HCT116 (cell line): ENCODE data around the gene OGA. TPM values are rescaled to one million over a fixed set of nuclear protein-coding genes. Genes with fewer than 3 reads are reported as not detected.

Experiments used
- ATAC-seq: fragments of 200-7000 bp; cut with Tn5 transposase; 2 replicates; pipeline ENCODE4 v1.9.1; 2020; ENCODE audit warnings: mild to moderate bottlenecking, moderate library complexity
- BruUV-seq: library from RNA; stranded (reverse); fragments of 400-500 nt; replicated peaks from 2 replicates; lab custom pipeline; 2021; lab: Mats Ljungman, UMichigan
- CTCF ChIA-PET: fragments of 300-600 bp; sonication (Branson Sonifier 250); formaldehyde crosslinking; loops from one replicate; lab custom pipeline; 2021; ENCODE audit warnings: antibody characterized with exemption; lab: Charles Lee
- POLR2A ChIA-PET: fragments of 300-600, 350-600 bp; sonication (Branson Sonifier 250); formaldehyde crosslinking; loops from one replicate; lab custom pipeline; 2021; ENCODE audit warnings: antibody characterized with exemption; lab: Charles Lee
- RAD21 ChIA-PET, 2 experiments: fragments of 300-600 bp; sonication (Branson Sonifier 250); formaldehyde crosslinking; loops; one replicate each; lab custom pipeline; 2023; ENCODE audit warnings: low total read pairs in 2 of 2; ENCODE audit not compliant: uncharacterized antibody in 2 of 2, unreplicated experiment in 2 of 2, low non-redundant PET in 1 of 2; lab: Charles Lee
- DNase-seq: peaks from one replicate; pipeline ENCODE4 v3.0.0-alpha.2; 2010; ENCODE audit warnings: low read depth, low spot score
- H2AFZ ChIP-seq: fragments of 200-600 bp; shearing (Covaris generic), sonication (generic); 2 replicates; pipeline ENCODE4 v1.6.1; 2017; ENCODE audit warnings: low read depth, mixed run types, mixed read lengths, antibody characterized with exemption, low read length; ENCODE audit not compliant: poor library complexity, severe bottlenecking
- H3K27ac ChIP-seq: 2 replicates; pipeline ENCODE4 v1.5.1; 2012; ENCODE audit warnings: low read depth, low read length
- H3K27me3 ChIP-seq: fragments of 200-600 bp; sonication (generic); 2 replicates; pipeline ENCODE4 v1.6.1; 2016; ENCODE audit warnings: mixed run types, low read length, mixed read lengths; ENCODE audit not compliant: insufficient read depth
- H3K36me3 ChIP-seq, 2 experiments: fragments of 200-500 bp in 1 of 2; fragments of 200-600 bp in 1 of 2; sonication (Bioruptor generic) in 1 of 2; sonication (generic) in 1 of 2; 2 replicates each; pipeline versions ENCODE4 v1.5.1 to v1.6.1; 2014 to 2016; ENCODE audit warnings: low read length in 2 of 2, inconsistent platforms in 1 of 2, mixed read lengths in 1 of 2, mixed run types in 1 of 2; ENCODE audit not compliant: insufficient read depth in 2 of 2, control insufficient read depth in 1 of 2
- H3K4me1 ChIP-seq, 2 experiments: fragments of 200-600 bp in 1 of 2; sonication (generic) in 1 of 2; 2 replicates each; pipeline versions ENCODE4 v1.5.1 to v1.6.1; 2012 to 2017; ENCODE audit warnings: low read length in 2 of 2, inconsistent platforms in 1 of 2, mild to moderate bottlenecking in 1 of 2, mixed read lengths in 1 of 2, mixed run types in 1 of 2, moderate library complexity in 1 of 2; ENCODE audit not compliant: insufficient read depth in 2 of 2, control insufficient read depth in 1 of 2
- H3K4me2 ChIP-seq: fragments of 200-600 bp; sonication (generic); 2 replicates; pipeline ENCODE4 v1.6.1; 2017; ENCODE audit warnings: mixed run types, low read length, mixed read lengths
- H3K4me3 ChIP-seq, 2 experiments: fragments of 200-600 bp in 1 of 2; sonication (generic) in 1 of 2; replicated peaks in 1 of 2; 2 replicates each; pipeline ENCODE4 v1.5.1; 2011 to 2016; ENCODE audit warnings: low read length in 2 of 2, control low read depth in 1 of 2, low read depth in 1 of 2, mild to moderate bottlenecking in 1 of 2, mixed read lengths in 1 of 2, mixed run types in 1 of 2
- H3K79me2 ChIP-seq: fragments of 200-600 bp; sonication (generic); 2 replicates; pipeline ENCODE4 v1.6.1; 2017; ENCODE audit warnings: mild to moderate bottlenecking, mixed run types, low read length, moderate library complexity, mixed read lengths; ENCODE audit not compliant: insufficient read depth
- H3K9ac ChIP-seq: fragments of 200-600 bp; sonication (generic); 2 replicates; pipeline ENCODE4 v1.6.1; 2016; ENCODE audit warnings: low read length, mixed read lengths
- H3K9me2 ChIP-seq: fragments of 200-600 bp; sonication (generic), shearing (Covaris generic); 2 replicates; pipeline ENCODE4 v1.6.1; 2017; ENCODE audit warnings: mixed run types, mild to moderate bottlenecking, moderate library complexity; ENCODE audit not compliant: insufficient read depth
- H3K9me3 ChIP-seq, 2 experiments: fragments of 200-500 bp in 1 of 2; fragments of 200-600 bp in 1 of 2; sonication (Bioruptor generic) in 1 of 2; sonication (generic) in 1 of 2; 2 replicates each; pipeline ENCODE4 v1.6.1; 2014 to 2017; ENCODE audit warnings: low read length in 2 of 2, mixed read lengths in 2 of 2, inconsistent platforms in 1 of 2, low read depth in 1 of 2, mild to moderate bottlenecking in 1 of 2, mixed run types in 1 of 2, moderate library complexity in 1 of 2; ENCODE audit not compliant: control insufficient read depth in 1 of 2, insufficient read depth in 1 of 2
- H4K20me1 ChIP-seq: fragments of 200-600 bp; sonication (generic), shearing (Covaris generic); 2 replicates; pipeline ENCODE4 v1.6.1; 2017; ENCODE audit warnings: mixed run types, mild to moderate bottlenecking, moderate library complexity; ENCODE audit not compliant: insufficient read depth
- CBX3 ChIP-seq: IDR thresholded peaks from 2 replicates; pipeline ENCODE4 v1.6.1; 2012; ENCODE audit warnings: low read depth
- CEBPB ChIP-seq: IDR thresholded peaks from 2 replicates; pipeline ENCODE4 v1.6.1; 2012; ENCODE audit warnings: low read depth
- ELF1 ChIP-seq: IDR thresholded peaks from 2 replicates; pipeline ENCODE4 v1.6.1; 2012; ENCODE audit warnings: low read depth, borderline replicate concordance
- EZH2 ChIP-seq: fragments of 200-600 bp; sonication (generic); IDR thresholded peaks from 2 replicates; pipeline ENCODE4 v1.6.1; 2017; ENCODE audit warnings: antibody characterized with exemption, mixed run types
- EZH2phosphoT487 ChIP-seq: fragments of 200-600 bp; IDR thresholded peaks from 2 replicates; pipeline ENCODE4 v1.6.1; 2018; ENCODE audit warnings: antibody characterized with exemption, borderline replicate concordance
- MAX ChIP-seq: IDR thresholded peaks from 2 replicates; pipeline ENCODE4 v1.6.1; 2012
- POLR2A ChIP-seq: IDR thresholded peaks from 2 replicates; pipeline ENCODE4 v1.7.0; 2011; ENCODE audit warnings: borderline replicate concordance; ENCODE audit not compliant: insufficient read depth, insufficient read length; ENCODE audit errors: extremely low read depth
- POLR2AphosphoS5 ChIP-seq: IDR thresholded peaks from 2 replicates; pipeline ENCODE4 v1.6.1; 2011; ENCODE audit warnings: mild to moderate bottlenecking, low read depth, low read length, moderate library complexity
- SIN3A ChIP-seq: IDR thresholded peaks from 2 replicates; pipeline ENCODE4 v1.6.1; 2012; ENCODE audit warnings: low read depth
- YY1 ChIP-seq: IDR thresholded peaks from 2 replicates; pipeline ENCODE4 v1.6.1; 2011; ENCODE audit warnings: low read length, low read depth, moderate library complexity, mild to moderate bottlenecking; ENCODE audit not compliant: insufficient replicate concordance; ENCODE audit errors: extremely low read depth
- ZNF274 ChIP-seq: fragments of 200-500 bp; sonication (Bioruptor generic); IDR thresholded peaks from 2 replicates; pipeline ENCODE4 v1.6.1; 2014; ENCODE audit warnings: mild to moderate bottlenecking, low read depth, low read length, inconsistent platforms
- intact Hi-C: fragments of 100-400 bp; cut with micrococcal nuclease; formaldehyde crosslinking; loops from 2 replicates; pipeline ENCODE4 v1.10.0; 2022
- total RNA-seq: library from RNA; stranded (reverse); gene quantifications from one replicate; pipeline ENCODE4 v1.2.1, GENCODE V29; 2021; ENCODE audit not compliant: unreplicated experiment

OGA gene
- total RNA-seq, 1 experiment from 2014 or later = 127 TPM

GRCh38 chr10:101783736-101784118 is 34.5 kb downstream of the OGA start:
- RAD21 ChIA-PET = interaction anchor here (0.8 to 1.2 kb wide), 3 partner anchors 36 to 181 kb away, joined by 3 read pairs; no protein-coding TSS in a partner anchor
- H3K4me3 ChIP-seq = peak overlapping the region; percentile 74 to 90
- peak; percentile 1 for ATAC-seq
- no peaks in the 10 kb centered on the region for H3K9me2 ChIP-seq
- TF ChIP-seq ZNF274 (no peak), POLR2AphosphoS5 (peak; percentile 4; the same call in 1 of the 2 replicates)
- TF ChIP-seq, all 23 proteins: peak for 1
- Histone ChIP-seq H3K79me2 (peaks cover 47% of the 10 kb centered on the region), H3K36me3 (peaks cover 25 to 38% of the 10 kb centered on the region in 2 experiments; a peak in 3 of 4 replicates), H3K27me3 (no peaks in the 10 kb centered on the region), H3K4me2 (peak overlapping the region; percentile 94), H3K9ac (peak overlapping the region; percentile 91), H3K27ac (peak overlapping the region; percentile 66), H3K4me1 (peaks cover 19 to 45% of the 10 kb centered on the region in 2 experiments), H4K20me1 (peaks cover 3% of the 10 kb centered on the region; the same call in 1 of the 2 replicates), H2AFZ (peak overlapping the region; percentile 0), H3K9me3 (no peaks in the 10 kb centered on the region)
- intact Hi-C loops = loop anchor here (5.0 kb wide), 2 partner anchors 34 to 196 kb away; partner anchors contain the start of genes DPCD, OGA and POLL
- ChIA-PET POLR2A (interaction anchor here (0.6 to 2.1 kb wide), 5 partner anchors 11 to 189 kb away, joined by 3 to 7 read pairs (median 5); partner anchors contain the start of gene OGA), CTCF (interaction anchor here (0.6 to 5.8 kb wide), 10 partner anchors 12 to 570 kb away, joined by 3 to 220 read pairs (median 4); no protein-coding TSS in a partner anchor)
- no peak for DNase-seq
- BruUV-seq = TSS peak; percentile 84

GRCh38 chr10:101782811-101783735 is 35.2 kb downstream of the OGA start, which contains the start of gene NPM3:
NPM3 (minus strand) TSS chr10:101783446; CDS start chr10:101783390, 56 bp downstream.
- Histone ChIP-seq H4K20me1 (peaks cover 3% of the 10 kb centered on the region; the same call in 1 of the 2 replicates), H3K9me2 (no peaks in the 10 kb centered on the region), H3K27ac (peak within 1 kb of the TSS; percentile 66), H2AFZ (peak within 1 kb of the TSS; percentile 0), H3K4me3 (peak within 1 kb of the TSS; percentile 74 to 90), H3K9me3 (no peaks in the 10 kb centered on the region), H3K4me2 (peak within 1 kb of the TSS; percentile 94), H3K27me3 (no peaks in the 10 kb centered on the region), H3K79me2 (peaks cover 47% of the 10 kb centered on the region), H3K4me1 (peaks cover 19 to 45% of the 10 kb centered on the region in 2 experiments), H3K36me3 (peaks cover 22 to 39% of the 10 kb centered on the region in 2 experiments; a peak in 3 of 4 replicates), H3K9ac (peak within 1 kb of the TSS; percentile 91)
- BruUV-seq = TSS peak; percentile 75
- peak; percentile 86 for TF ChIP-seq POLR2AphosphoS5
- TF ChIP-seq CBX3 = no peak
- TF ChIP-seq YY1 = peak; percentile 96
- TF ChIP-seq EZH2phosphoT487 = no peak
- TF ChIP-seq POLR2A = peak; percentile 65
- TF ChIP-seq CEBPB = no peak
- TF ChIP-seq MAX = no peak
- no peak for TF ChIP-seq SIN3A
- TF ChIP-seq EZH2 = no peak
- no peak for TF ChIP-seq ELF1
- DNase-seq = peak; percentile 59
- ChIA-PET CTCF (interaction anchor here (0.7 to 5.8 kb wide), 15 partner anchors 11 to 621 kb away, joined by 3 to 220 read pairs (median 4); no protein-coding TSS in a partner anchor), RAD21 (interaction anchor here (0.5 to 2.3 kb wide), 8 partner anchors 36 to 569 kb away, joined by 3 to 15 read pairs (median 4); no protein-coding TSS in a partner anchor), POLR2A (interaction anchor here (0.6 to 2.1 kb wide), 5 partner anchors 10 to 190 kb away, joined by 3 to 7 read pairs (median 5); partner anchors contain the start of gene OGA)
- ATAC-seq = peak; percentile 74
- intact Hi-C loops = loop anchor here (5.0 kb wide), 2 partner anchors 34 to 196 kb away; partner anchors contain the start of genes DPCD, OGA and POLL
